GM19328 (cell line): Measurements from ENCODE around the gene KHSRP.
"Not testable (repeated sequence)": the region's sequence is repeated elsewhere in the genome, so short reads cannot be mapped to it uniquely, and the experiment has no call there.

ENCODE experiments used
- ATAC-seq: cut with Tn5 transposase; IDR thresholded peaks from one replicate; pipeline ENCODE4 v1.9.1; 2021; ENCODE audit warnings: mild to moderate bottlenecking, moderate library complexity; ENCODE audit not compliant: unreplicated experiment

The KHSRP gene

GRCh38 chr19:6421075-6422014 is 3.3 kb downstream of the KHSRP start:
- no peak for ATAC-seq

- ATAC-seq, result no peak
These were observed 6.1 kb downstream of the KHSRP start for GRCh38 chr19:6418562-6418932.

DNA sequence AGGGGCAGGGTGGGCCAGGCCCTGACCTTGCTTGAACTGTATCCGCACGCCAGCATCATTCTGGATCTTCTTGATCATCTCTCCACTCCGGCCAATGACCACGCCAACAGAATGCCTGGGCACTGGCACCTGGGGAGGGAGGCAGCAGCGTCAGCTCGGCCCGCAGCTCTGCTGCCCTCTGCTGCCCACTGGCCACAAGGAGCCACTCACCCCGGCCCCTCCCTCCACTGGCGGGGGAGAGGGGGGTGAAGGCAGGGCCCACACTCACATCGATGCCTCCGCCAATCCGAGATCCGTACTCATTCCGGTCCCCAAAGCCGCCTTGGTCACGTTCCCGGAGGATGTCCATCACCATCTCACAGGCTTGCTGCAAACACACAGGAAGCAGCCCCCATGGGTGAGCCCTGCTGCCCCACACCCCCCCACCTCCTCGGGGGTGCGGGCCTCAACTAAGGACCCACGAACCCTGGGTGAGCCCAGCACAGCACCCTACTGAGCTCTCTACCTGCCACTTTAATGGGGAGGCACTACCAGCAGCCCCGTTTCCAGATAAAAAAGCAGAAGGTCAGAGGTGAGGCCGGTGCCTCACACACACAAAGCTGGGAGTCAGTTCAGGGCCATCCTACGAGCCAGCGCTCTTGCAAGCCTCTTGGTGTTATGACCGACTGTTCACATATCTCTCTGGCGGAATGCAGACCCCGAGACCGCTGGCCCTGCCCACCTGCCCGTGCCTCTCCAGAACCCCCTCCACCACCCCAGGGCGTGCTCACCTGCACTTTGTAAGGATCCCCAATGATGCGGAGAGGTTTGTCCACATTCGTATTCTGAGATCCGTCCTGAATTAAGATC is 6.7 kb downstream of the KHSRP start:
- no peak for ATAC-seq

GRCh38 chr19:6416658-6417405 is 7.8 kb downstream of the KHSRP start:
- no peak for ATAC-seq

GRCh38 chr19:6415591-6416190 is 8.9 kb downstream of the KHSRP start:
- ATAC-seq, result no peak

DNA sequence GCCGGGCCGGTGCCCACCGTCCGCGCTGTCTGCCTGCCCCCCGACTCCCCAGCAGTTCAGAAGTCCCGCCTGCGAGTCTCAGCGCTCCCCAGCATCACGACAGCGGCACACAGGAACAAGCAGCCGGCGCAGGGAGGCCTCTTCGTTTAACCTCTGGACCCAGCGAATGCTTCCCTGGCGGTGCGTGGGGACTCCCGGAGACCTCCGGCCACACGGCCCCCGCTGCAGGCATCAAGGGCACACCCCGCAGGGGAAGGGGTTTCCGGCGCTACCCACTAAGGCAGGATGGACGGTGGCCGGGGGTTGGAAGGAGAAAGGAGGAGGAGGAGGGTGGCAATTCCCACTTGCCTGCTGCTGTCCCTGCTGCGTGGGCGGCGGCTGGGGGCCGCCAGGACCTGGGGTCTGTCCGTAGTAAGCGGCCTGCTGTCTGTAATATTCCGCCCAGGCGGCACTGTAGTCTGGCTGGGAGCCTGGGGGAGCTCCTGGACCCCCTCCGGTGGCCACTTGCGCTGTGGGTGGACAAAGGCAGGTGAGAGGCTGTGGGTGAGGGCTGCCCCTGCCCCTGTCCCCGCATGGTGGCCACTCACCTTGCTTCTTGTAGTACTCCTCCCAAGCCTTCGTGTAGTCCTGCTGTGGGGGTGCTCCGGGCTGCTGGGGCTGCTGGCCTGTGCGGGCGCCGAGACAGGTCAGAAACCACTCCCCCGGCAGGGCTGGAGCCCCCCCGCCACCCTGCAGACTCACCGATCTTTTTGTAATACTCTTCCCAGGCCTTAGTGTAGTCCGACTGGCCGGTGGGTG is 9.6 kb downstream of the KHSRP start:
- no peak for ATAC-seq

- no peak for ATAC-seq
These were observed 10.6 kb downstream of the KHSRP start for GRCh38 chr19:6413721-6414643.

GRCh38 chr19:6413291-6413690 is 11.3 kb downstream of the KHSRP start:
- ATAC-seq, result no peak

GRCh38 chr19:6412447-6413091 is 12.0 kb downstream of the KHSRP start:
- ATAC-seq, result no peak

GRCh38 chr19:6412061-6412446 is 12.6 kb downstream of the KHSRP start:
- no peak for ATAC-seq

GRCh38 chr19:6409346-6409745 is 15.3 kb downstream of the KHSRP start:
- ATAC-seq, result no peak

GRCh38 chr19:6406401-6406800 is 18.2 kb downstream of the KHSRP start:
- ATAC-seq, result no peak

- ATAC-seq, result no peak
These were observed 21.6 kb downstream of the KHSRP start for GRCh38 chr19:6402837-6403608.

- ATAC-seq, result no peak
These were observed 22.6 kb downstream of the KHSRP start for GRCh38 chr19:6402058-6402457.

- not testable (repeated sequence) for ATAC-seq
These were observed 24.3 kb downstream of the KHSRP start for GRCh38 chr19:6400062-6400944.

DNA sequence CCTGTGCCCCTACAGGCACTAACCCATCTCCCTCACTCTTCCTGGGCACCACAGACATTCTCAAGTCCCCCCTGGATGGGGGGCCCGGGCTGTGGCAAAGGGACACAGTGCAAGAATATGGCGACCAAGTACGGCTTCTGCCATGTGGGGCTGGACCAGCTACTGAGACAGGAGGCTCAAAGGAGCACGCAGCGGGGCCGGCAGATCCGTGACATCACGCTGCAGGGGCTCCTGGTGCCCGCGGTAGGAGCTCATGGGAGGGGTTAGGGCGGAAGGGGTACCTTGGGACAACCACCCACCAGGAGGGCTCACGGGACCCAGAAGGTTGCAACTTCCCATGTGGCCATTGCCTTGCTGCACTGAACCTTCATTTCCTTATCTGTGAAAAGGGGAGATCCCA is 28.3 kb downstream of the KHSRP start:
- no peak for ATAC-seq

GRCh38 chr19:6394831-6395230 is 29.8 kb downstream of the KHSRP start:
- no peak for ATAC-seq
